ENCODE data around the gene ADAMTSL5.
A peak's percentile ranks its signal among the peaks of the same experiment; 100 is the strongest.
"Not testable (repeated sequence)": the region's sequence is repeated elsewhere in the genome, so short reads cannot be mapped to it uniquely, and the experiment has no call there.

Gene ADAMTSL5

GRCh38 chr19:1477056-1477455, 35.8 kb downstream of the ADAMTSL5 start:
- not testable (repeated sequence) for DNase-seq

- DNase-seq, result no peak
These were observed 36.9 kb downstream of the ADAMTSL5 start for GRCh38 chr19:1475751-1476437.

- no peak for DNase-seq
These were observed 38.0 kb downstream of the ADAMTSL5 start for GRCh38 chr19:1474765-1475351.

GRCh38 chr19:1474011-1474764, 38.6 kb downstream of the ADAMTSL5 start:
- no peak for DNase-seq

- no peak for DNase-seq
These were observed 39.6 kb downstream of the ADAMTSL5 start for GRCh38 chr19:1473085-1473851.

- DNase-seq, result no peak
These were observed 40.4 kb downstream of the ADAMTSL5 start for GRCh38 chr19:1472231-1473084.

- no peak for DNase-seq
These were observed 41.2 kb downstream of the ADAMTSL5 start for GRCh38 chr19:1471515-1472160.

- no peak for DNase-seq
These were observed 41.8 kb downstream of the ADAMTSL5 start for GRCh38 chr19:1471010-1471514.

GRCh38 chr19:1470305-1471009, 42.4 kb downstream of the ADAMTSL5 start:
- DNase-seq, result no peak

- no peak for DNase-seq
These were observed 42.8 kb downstream of the ADAMTSL5 start for GRCh38 chr19:1470055-1470304.

GRCh38 chr19:1469255-1470054, 43.4 kb downstream of the ADAMTSL5 start:
- no peak for DNase-seq

GRCh38 chr19:1468821-1469254, 44.0 kb downstream of the ADAMTSL5 start:
- peak; percentile 55 for DNase-seq

GRCh38 chr19:1468274-1468820, 44.5 kb downstream of the ADAMTSL5 start:
- DNase-seq, result no peak

- DNase-seq, result no peak
These were observed 45.1 kb downstream of the ADAMTSL5 start for GRCh38 chr19:1467490-1468273.

- DNase-seq, result no peak
These were observed 45.7 kb downstream of the ADAMTSL5 start for GRCh38 chr19:1467215-1467489.

GRCh38 chr19:1466461-1467214, 46.2 kb downstream of the ADAMTSL5 start:
- DNase-seq, result no peak

GRCh38 chr19:1466018-1466460, 46.8 kb downstream of the ADAMTSL5 start:
- no peak for DNase-seq

Data from suppressor macrophage treated with lipopolysaccharide for 4 hours (primary cell).